ENCODE results near the gene ANKS6.

The ANKS6 gene

DNA sequence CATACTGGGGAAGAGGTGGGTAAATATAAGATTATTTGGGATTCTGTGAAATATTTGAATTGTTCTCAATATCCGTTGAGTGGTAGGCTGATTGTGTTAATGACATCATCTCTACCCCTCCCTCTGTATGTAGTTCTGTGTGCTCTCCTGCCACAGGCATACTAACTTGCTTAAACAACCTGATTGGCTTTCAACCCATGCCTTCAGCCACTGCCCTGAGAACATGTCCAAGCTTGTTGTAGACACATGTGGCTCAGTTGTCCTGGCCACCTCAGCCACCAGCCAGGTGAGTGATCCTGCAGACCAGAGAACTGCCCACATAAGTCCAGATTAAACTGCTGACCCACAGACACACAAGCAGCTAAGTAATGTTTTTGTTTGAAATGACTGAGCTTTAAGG lies 31.1 kb downstream of the ANKS6 start:
- DNase-seq (ENCODE audit: insufficient read length, low spot score) (no peak), FAIRE-seq (no peak)
- no peak for TF ChIP-seq CTCF (IDR thresholded peaks at IDR 0.05; ENCODE audit: insufficient read depth, missing control alignments)

DNA sequence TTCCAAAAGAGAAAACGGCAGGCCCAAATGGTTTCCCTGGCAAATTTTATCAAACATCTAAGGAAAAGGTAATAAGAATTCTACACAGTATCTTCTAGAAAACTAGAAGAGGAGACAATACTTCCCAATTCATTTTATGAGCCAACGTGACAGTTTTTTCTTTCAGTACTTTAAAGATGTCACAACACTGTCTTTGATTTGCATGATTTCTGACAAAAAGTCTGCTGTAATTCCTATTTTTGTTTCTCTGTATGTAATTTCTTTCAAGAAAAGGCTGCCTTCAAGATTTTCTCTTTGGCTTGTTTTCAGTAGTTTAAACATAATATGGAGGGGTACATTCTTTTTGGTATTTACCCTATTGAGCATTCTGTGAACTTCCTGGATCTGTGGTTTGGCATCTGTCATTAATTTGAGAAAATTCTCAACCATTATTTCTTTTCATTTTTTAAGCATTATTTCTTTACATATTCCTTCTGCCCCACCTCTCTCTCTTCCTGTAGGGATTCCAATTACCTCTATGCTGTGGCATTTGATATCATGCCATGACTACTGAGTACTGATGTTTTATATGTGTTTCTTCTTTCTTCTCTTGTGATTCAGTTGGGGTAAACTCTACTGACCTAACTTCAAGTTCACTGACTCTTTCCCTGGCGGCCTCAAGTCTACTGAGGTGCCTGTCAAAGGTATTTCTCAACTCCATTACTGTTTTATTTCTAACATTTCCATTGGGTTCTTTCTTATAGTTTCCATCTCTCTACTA lies 32.2 kb downstream of the ANKS6 start:
- FAIRE-seq (no peak), DNase-seq (ENCODE audit: insufficient read length, low spot score) (no peak)
- no peak for TF ChIP-seq CTCF (IDR thresholded peaks at IDR 0.05; ENCODE audit: insufficient read depth, missing control alignments)

- no peak for TF ChIP-seq CTCF (IDR thresholded peaks at IDR 0.05; ENCODE audit: insufficient read depth, missing control alignments)
- DNase-seq (ENCODE audit: insufficient read length, low spot score) = no peak
- FAIRE-seq = peak; percentile 69
Observed at GRCh38 chr9:98760231-98760630, 36.1 kb downstream of the ANKS6 start.

GRCh38 chr9:98755006-98755618 lies 41.2 kb downstream of the ANKS6 start:
- DNase-seq (ENCODE audit: insufficient read length, low spot score) (no peak), FAIRE-seq (no peak)

DNA sequence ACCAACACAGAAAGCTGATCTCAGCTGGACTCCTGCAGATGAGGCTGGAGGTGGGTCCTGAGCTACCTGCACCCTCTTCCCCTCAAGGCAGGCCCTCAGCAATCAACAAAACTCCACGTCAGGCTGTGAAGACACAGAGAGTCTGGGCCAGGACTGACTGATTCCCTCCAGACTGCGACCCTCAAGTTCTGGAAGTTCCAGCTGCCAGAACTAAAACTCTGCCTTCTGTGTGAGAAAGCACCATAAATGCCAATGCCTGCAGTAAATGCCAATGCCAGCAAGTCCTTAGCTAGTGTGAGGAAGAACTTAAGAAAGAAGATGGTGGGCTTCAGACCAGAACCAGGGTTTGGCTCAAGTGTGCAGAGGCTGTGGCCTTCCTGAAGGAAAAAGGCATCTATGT lies 45.1 kb downstream of the ANKS6 start:
- TF ChIP-seq CTCF (IDR thresholded peaks at IDR 0.05; ENCODE audit: insufficient read depth, missing control alignments) = no peak
- FAIRE-seq (no peak), DNase-seq (ENCODE audit: insufficient read length, low spot score) (no peak)

More at GRCh38 chr9:98755006-98755618, 41.2 kb downstream of the ANKS6 start:
- no peak for TF ChIP-seq CTCF (IDR thresholded peaks at IDR 0.05; ENCODE audit: insufficient read depth, missing control alignments)

DNA sequence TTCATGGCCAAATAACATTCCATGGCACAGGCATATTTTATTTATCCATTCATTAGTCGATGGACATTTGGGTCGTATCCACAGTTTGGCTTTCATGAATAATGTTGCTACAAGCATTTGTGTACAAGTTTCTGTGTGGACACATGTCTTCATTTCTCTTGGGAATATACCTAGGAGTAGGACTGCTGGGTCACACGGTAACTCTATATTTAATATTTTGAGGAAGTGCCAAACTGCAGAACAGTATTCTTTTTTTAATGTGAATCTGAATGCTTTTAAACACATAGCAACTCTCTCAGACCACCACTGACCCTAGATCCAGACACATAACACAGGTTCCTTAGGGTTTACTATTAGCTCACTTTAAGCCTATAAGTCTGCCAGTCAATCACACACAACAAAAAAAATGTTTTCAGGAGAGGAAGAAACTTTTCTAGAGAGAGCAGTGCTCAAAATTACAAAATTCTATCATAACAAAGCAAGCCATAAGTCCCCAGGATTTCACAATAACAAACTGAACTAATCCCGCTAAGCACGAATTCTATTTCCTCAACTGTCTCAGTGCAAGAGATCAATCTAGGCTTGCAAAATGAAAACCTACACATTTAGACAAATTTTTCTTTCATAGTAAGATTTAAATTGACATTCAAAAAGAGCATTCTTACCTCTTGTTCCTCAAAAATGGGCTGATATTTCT lies 45.8 kb downstream of the ANKS6 start:
- TF ChIP-seq CTCF (IDR thresholded peaks at IDR 0.05; ENCODE audit: insufficient read depth, missing control alignments) = no peak
- DNase-seq (ENCODE audit: insufficient read length, low spot score) (no peak), FAIRE-seq (no peak)

All from D721Med (cell line).